ENCODE results near the gene RAET1E. TPM values are rescaled to one million over a fixed set of nuclear protein-coding genes. Genes with fewer than 3 reads are reported as not detected.

RAET1E gene
- total RNA-seq, 2 experiments from 2014 or later: not detected

- peaks cover 33% of the 10 kb centered on the region for H3K4me1 Mint-ChIP-seq (ENCODE audit: low read depth)
- Histone ChIP-seq H3K4me1 (ENCODE audit: insufficient read depth, low read length) (peaks cover 45% of the 10 kb centered on the region), H3K9me3 (ENCODE audit: control insufficient read depth in 1 of 2, insufficient read depth in 1 of 2, low read length in 2 of 2) (peaks cover 0 to 14% of the 10 kb centered on the region in 2 experiments), H3K27ac (ENCODE audit: low read depth in 1 of 2, low read length in 2 of 2) (no peak overlapping the region), H3K4me3 (ENCODE audit: low read length) (peak overlapping the region; percentile 89), H3K27me3 (ENCODE audit: control insufficient read depth in 1 of 2, insufficient read depth in 2 of 2, low read length in 2 of 2) (peaks cover 33 to 35% of the 10 kb centered on the region in 2 experiments), H3K36me3 (ENCODE audit: insufficient read depth, low read length) (no peaks in the 10 kb centered on the region)
- no peak overlapping the region for H3K27ac Mint-ChIP-seq
- ATAC-seq (ENCODE audit: poor library complexity) (no peak), DNase-seq (no peak)
- peak overlapping the region; percentile 88 for H3K4me3 Mint-ChIP-seq
- no peak for TF ChIP-seq CTCF (IDR thresholded peaks at IDR 0.05)
- ChIA-PET CTCF (no interaction called here), POLR2A (no interaction called here)
- H3K9me3 Mint-ChIP-seq: no peaks in the 10 kb centered on the region
- no peaks in the 10 kb centered on the region for H3K36me3 Mint-ChIP-seq (ENCODE audit: low read depth)
- intact Hi-C loops (cut with DNase I, micrococcal nuclease): no loop called here
- H3K27me3 Mint-ChIP-seq: peaks cover 54% of the 10 kb centered on the region
These were observed 44.5 kb upstream of the RAET1E start for GRCh38 chr6:149942461-149942829.

GRCh38 chr6:149941583-149942460, 43.9 kb upstream of the RAET1E start, which contains the start of gene ULBP2:
ULBP2 (plus strand) TSS chr6:149942014; CDS start chr6:149942073, 59 bp downstream.
- Histone ChIP-seq H3K4me3 (ENCODE audit: low read length) (peak within 1 kb of the TSS; percentile 89), H3K36me3 (ENCODE audit: insufficient read depth, low read length) (no peaks in the 10 kb centered on the region), H3K4me1 (ENCODE audit: insufficient read depth, low read length) (peaks cover 45% of the 10 kb centered on the region), H3K27ac (ENCODE audit: low read depth in 1 of 2, low read length in 2 of 2) (no peak within 1 kb of the TSS), H3K9me3 (ENCODE audit: control insufficient read depth in 1 of 2, insufficient read depth in 1 of 2, low read length in 2 of 2) (peaks cover 0 to 14% of the 10 kb centered on the region in 2 experiments), H3K27me3 (ENCODE audit: control insufficient read depth in 1 of 2, insufficient read depth in 2 of 2, low read length in 2 of 2) (peaks cover 37 to 41% of the 10 kb centered on the region in 2 experiments)
- Mint-ChIP-seq H3K9me3 (no peaks in the 10 kb centered on the region), H3K36me3 (ENCODE audit: low read depth) (no peaks in the 10 kb centered on the region), H3K4me1 (ENCODE audit: low read depth) (peaks cover 33% of the 10 kb centered on the region), H3K4me3 (peak within 1 kb of the TSS; percentile 88), H3K27ac (peak within 1 kb of the TSS; percentile 78), H3K27me3 (peaks cover 60% of the 10 kb centered on the region)
- intact Hi-C loops (cut with DNase I, micrococcal nuclease): no loop called here
- CTCF ChIA-PET: no interaction called here
- DNase-seq (peak; percentile 75 to 97 (median 85)), ATAC-seq (ENCODE audit: poor library complexity) (peak; percentile 88)
- POLR2A ChIA-PET: no interaction called here
- no peak for TF ChIP-seq CTCF (IDR thresholded peaks at IDR 0.05)

GRCh38 chr6:149940672-149940982, 42.7 kb upstream of the RAET1E start:
- ChIA-PET CTCF (interaction anchor here (0.6 to 1.3 kb wide), 3 partner anchors 66 to 564 kb away, joined by 3 to 4 read pairs (median 3); no protein-coding TSS in a partner anchor), POLR2A (interaction anchor here (0.6 to 0.9 kb wide), 2 partner anchors 11 to 52 kb away, joined by 3 read pairs; no protein-coding TSS in a partner anchor)
- peaks cover 45% of the 10 kb centered on the region for H3K4me1 ChIP-seq (ENCODE audit: insufficient read depth, low read length)
- Mint-ChIP-seq H3K4me3 (peak overlapping the region; percentile 81), H3K4me1 (ENCODE audit: low read depth) (peaks cover 33% of the 10 kb centered on the region), H3K9me3 (no peaks in the 10 kb centered on the region), H3K27ac (peak overlapping the region; percentile 62), H3K36me3 (ENCODE audit: low read depth) (no peaks in the 10 kb centered on the region), H3K27me3 (peaks cover 72% of the 10 kb centered on the region)
- H3K9me3 ChIP-seq (ENCODE audit: control insufficient read depth in 1 of 2, insufficient read depth in 1 of 2, low read length in 2 of 2): peaks cover 0 to 14% of the 10 kb centered on the region in 2 experiments
- no peak overlapping the region for H3K27ac ChIP-seq (ENCODE audit: low read depth in 1 of 2, low read length in 2 of 2)
- peaks cover 48 to 53% of the 10 kb centered on the region in 2 experiments for H3K27me3 ChIP-seq (ENCODE audit: control insufficient read depth in 1 of 2, insufficient read depth in 2 of 2, low read length in 2 of 2)
- ATAC-seq (ENCODE audit: poor library complexity): no peak
- intact Hi-C loops (cut with DNase I, micrococcal nuclease): no loop called here
- DNase-seq: peak in 1 of 14 experiments; percentile 24
- no peaks in the 10 kb centered on the region for H3K36me3 ChIP-seq (ENCODE audit: insufficient read depth, low read length)
- no peak for TF ChIP-seq CTCF (IDR thresholded peaks at IDR 0.05)
- H3K4me3 ChIP-seq (ENCODE audit: low read length): no peak overlapping the region
